Measurements from ENCODE around the gene MYH9.

- TF ChIP-seq ZNF140 (tag by site-specific recombination; IDR thresholded peaks at IDR 0.05) (no peak), ZNF561 (tag by site-specific recombination; IDR thresholded peaks at IDR 0.05; ENCODE audit: borderline replicate concordance) (no peak), ZNF37A (tag by site-specific recombination; IDR thresholded peaks at IDR 0.05) (no peak)
- TF ChIP-seq, protein P1, sequence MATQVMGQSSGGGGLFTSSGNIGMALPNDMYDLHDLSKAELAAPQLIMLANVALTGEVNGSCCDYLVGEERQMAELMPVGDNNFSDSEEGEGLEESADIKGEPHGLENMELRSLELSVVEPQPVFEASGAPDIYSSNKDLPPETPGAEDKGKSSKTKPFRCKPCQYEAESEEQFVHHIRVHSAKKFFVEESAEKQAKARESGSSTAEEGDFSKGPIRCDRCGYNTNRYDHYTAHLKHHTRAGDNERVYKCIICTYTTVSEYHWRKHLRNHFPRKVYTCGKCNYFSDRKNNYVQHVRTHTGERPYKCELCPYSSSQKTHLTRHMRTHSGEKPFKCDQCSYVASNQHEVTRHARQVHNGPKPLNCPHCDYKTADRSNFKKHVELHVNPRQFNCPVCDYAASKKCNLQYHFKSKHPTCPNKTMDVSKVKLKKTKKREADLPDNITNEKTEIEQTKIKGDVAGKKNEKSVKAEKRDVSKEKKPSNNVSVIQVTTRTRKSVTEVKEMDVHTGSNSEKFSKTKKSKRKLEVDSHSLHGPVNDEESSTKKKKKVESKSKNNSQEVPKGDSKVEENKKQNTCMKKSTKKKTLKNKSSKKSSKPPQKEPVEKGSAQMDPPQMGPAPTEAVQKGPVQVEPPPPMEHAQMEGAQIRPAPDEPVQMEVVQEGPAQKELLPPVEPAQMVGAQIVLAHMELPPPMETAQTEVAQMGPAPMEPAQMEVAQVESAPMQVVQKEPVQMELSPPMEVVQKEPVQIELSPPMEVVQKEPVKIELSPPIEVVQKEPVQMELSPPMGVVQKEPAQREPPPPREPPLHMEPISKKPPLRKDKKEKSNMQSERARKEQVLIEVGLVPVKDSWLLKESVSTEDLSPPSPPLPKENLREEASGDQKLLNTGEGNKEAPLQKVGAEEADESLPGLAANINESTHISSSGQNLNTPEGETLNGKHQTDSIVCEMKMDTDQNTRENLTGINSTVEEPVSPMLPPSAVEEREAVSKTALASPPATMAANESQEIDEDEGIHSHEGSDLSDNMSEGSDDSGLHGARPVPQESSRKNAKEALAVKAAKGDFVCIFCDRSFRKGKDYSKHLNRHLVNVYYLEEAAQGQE (tag by site-specific recombination; IDR thresholded peaks at IDR 0.05), result no peak
- TF ChIP-seq, protein P2, sequence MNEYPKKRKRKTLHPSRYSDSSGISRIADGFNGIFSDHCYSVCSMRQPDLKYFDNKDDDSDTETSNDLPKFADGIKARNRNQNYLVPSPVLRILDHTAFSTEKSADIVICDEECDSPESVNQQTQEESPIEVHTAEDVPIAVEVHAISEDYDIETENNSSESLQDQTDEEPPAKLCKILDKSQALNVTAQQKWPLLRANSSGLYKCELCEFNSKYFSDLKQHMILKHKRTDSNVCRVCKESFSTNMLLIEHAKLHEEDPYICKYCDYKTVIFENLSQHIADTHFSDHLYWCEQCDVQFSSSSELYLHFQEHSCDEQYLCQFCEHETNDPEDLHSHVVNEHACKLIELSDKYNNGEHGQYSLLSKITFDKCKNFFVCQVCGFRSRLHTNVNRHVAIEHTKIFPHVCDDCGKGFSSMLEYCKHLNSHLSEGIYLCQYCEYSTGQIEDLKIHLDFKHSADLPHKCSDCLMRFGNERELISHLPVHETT (tag by site-specific recombination; IDR thresholded peaks at IDR 0.05), result no peak
Measured at GRCh38 chr22:36368359-36368983, 19.3 kb downstream of the MYH9 start.

Measured in HEK293 (cell line).